Middle frontal gyrus (tissue), 1 donor: Measurements from ENCODE around the gene HYAL3.

Experiments
- DNase-seq: peaks from one replicate; pipeline ENCODE4 v3.0.0-alpha.2; 2015; ENCODE audit warnings: low spot score; ENCODE audit errors: extremely low spot score

Gene HYAL3

DNA sequence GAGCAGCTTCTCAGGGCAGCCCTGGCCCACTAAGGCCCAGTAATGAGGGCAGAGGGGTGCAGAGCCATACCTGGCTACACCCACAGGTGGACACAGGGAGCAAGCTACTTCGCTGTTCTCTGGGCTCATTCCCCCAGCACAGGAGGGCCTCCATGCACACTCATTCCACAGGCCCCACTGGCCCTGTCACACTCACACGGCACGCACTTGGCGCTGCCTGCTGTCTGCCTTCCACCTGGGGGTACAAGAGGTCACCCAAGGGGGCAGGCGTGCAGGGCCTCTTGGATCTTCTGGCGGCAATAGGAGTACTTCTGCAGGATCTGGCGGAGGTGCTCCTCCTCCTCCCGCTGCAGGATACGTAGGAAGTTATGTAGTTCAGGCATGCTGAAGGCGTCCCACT, 31.1 kb upstream of the HYAL3 start:
- DNase-seq: no peak

DNA sequence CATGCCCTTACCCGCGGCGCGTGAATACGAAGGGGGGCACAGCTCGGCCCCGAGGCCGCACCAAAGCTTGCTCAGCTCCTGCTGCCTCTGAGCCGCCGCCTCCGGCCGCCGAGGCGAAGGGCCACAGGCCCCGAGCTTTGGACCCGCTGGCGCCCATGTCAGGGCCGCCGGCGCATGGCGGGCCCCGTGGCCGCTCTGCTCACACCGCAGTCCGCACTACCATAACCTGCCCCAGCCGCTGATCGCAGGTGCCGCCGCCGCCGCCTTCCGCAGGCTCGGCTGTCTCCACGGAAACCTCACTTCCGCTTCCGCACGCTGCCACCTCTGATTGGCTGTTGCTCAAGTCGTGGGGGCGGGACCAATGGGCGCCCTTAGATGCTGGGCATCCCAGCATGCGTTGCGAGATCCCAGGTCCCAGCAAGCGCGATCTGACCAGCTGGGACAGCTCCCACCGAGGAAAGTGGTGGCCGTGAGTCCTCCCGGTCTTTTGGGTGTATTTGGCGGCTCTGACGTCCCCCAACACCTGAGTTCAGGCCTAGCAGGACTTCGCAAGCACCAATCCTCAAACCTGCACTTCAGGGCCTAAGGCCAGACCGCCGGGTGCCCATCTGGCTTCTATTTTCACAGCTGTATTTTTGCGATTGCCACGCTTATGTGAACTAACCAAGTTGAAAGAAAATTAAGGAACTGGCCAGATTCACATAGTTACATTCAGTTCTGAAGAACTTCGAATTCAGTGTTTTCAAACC, 28.9 kb upstream of the HYAL3 start, which contains the start of gene TUSC2:
Gene TUSC2, minus strand, starts transcription at position 281 of the 749 bp plus-strand sequence. Its CDS starts 124 bp downstream, at position 157.
- peak; percentile 97 for DNase-seq

DNA sequence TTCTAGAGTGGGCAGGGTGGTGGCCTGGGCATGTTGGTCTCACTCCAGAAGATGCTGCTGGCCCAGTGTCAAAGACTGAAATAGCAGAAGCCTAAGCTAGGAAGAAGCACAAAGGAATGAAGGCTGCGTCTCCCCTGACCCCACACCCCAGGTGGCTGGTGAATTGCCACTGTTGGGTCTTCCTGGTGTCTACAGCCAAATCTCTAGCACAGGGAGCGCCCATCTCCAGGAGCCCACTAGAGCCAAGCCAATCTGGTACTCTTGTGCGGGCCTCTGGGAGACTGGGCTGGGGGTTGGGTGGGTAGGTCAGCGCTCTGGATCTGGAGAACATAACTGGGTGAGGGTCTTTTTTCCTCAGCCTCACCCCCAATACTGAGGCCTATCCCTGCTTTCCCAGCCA, 27.9 kb upstream of the HYAL3 start:
- DNase-seq: no peak

DNA sequence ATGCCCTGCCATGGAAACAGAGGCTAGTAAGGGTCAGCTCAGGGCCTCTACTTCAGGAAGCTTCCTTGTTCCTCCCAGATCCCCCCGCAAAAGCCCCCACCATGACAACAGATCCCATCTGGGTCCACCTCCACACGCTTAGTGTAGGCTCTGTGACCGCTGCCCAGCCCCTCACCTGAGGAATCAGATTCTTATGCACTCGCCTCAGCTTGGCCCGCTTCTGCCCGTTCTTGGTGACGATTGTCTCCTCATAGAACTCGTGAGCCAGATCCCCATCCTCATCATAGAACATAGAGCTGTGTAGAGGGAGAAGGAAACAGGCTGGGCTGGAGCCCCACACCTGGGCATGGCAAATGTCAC, 27.0 kb upstream of the HYAL3 start:
- no peak for DNase-seq

DNA sequence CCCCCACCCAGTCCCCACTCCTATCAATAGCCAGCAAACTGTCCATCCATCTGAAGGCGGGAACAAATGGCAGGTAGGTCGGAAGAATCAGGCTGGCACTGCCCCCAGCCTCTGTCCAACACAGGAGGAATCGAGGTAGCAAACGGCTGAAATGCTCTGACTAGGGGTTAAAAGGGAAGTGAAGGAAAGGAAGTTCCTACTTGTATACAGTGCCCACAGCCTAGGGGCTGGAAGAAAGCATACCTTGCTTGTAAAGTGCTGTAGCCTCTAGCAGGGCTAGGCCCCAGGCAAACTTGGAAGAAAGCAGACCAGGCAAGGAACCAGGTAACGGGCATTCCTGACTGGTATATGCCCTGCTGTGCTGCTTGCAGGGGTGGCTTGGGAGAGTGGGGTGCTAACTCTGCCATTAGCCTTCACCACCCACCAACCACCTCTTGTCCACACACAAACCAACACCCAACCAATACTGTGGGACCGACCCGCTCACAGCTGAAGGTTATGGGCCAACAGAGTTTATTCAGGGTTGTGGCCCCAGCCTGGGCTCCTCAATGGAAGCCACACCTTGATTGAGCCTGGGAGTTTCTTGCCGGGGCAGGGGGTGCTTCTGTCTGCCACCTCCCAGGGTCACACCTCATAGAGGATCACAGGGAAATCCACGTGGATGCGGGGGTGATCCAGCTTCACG, 26.4 kb upstream of the HYAL3 start:
- DNase-seq: no peak

DNA sequence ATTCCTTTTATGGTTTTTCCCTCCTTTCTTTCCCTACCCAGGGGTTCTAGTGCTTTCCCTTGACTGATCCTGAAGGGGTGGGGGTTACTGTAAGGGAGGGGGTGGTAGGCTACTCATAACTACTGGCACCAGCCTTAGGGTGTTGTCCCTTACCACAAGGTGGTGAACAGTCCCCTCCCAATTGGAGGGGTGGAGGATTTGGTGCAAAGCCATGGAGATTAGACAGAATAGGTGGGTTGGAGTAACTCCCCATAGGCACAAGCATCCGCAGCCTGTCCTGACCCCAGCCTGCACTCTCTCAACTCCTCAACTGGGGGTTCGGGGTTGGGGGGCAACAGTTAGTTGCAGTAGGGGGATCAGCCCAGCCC, 25.9 kb upstream of the HYAL3 start:
- DNase-seq: no peak

DNA sequence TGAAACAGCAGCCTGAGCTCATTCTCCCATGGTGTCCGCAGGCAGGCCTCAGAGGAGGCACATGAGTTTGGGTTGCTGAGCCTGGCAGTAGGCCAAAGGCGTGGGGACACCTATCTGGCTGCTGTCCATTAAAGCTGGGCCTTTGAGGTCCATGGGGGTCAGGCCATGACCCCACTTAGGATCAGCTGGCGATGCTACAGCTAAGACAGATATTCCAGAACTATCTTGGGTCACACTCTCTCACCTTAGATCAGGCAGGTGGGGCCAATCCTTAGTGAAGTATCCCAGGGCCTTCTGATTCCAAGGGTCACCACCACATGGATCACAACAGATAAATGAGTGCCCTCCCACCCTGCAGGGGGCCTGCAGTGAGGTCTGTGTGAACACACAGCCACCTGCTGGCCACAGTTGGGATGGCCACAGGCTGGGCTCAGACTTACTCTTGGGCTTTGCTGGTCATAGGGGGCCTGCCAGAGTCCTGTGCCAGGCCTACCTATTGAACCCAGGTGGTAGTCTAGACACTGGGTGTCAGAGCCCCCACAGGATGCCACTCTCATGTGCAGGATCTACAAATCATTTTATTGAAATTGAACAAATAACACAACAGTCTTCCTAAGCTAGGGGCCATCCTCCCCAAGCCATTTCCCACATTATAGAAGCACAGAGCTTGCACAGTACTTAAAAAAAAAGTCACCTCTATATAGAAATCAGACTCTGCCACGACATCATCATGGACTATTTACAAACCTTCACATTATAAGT, 25.3 kb upstream of the HYAL3 start:
- DNase-seq: no peak

DNA sequence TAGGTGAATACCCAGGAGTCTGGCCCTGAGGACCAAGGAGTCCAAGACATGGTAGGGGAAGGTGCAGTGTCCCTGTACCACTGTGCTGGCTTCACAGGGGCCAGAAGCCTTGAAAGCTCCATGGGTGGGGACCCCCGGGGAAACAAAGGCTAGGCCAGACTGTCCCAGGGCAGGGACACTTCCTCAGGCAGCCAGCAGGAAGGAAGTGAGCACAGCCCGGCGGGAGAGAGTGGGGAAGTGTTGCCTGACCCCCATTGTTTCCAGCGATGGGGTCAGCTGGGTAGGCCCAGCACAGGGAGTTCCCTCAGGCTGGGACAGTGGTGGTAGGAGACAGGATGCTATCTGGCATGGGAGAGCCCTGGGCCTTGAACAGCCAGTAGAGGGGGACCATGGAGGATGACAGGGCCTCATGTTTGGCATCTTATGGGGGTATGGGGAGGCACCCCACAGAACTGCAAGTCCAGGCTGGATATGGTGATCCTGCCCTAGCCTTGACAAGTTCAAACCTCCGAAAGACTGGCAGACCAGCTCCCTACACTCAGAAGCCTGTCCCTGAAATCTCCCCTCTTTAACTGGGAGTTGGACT, 24.5 kb upstream of the HYAL3 start:
- no peak for DNase-seq

DNA sequence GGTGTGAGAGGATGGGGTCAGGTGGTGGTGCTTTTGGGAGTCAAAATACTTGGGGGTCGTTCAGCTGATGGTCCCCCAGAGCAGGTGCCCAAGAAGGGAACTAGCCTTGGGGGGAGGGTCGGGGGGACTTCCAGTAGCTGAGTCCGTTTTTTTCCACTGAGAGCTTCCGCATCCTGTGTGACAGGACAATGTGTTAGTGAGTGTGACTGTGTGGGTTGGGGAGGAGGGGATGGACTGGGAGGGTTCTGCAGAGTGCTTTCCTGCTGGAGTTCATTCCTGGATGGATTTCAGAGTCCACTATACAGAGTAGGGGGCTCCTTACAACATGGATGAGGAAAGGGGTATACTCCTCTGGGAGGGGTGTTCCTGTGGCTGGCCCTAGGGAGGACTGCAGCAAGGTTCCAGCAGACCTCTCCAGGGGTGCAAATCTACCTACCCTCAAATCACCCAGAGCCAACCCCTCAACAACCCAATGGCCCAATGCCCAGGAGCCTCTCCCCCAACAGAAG, 23.9 kb upstream of the HYAL3 start:
- no peak for DNase-seq

DNA sequence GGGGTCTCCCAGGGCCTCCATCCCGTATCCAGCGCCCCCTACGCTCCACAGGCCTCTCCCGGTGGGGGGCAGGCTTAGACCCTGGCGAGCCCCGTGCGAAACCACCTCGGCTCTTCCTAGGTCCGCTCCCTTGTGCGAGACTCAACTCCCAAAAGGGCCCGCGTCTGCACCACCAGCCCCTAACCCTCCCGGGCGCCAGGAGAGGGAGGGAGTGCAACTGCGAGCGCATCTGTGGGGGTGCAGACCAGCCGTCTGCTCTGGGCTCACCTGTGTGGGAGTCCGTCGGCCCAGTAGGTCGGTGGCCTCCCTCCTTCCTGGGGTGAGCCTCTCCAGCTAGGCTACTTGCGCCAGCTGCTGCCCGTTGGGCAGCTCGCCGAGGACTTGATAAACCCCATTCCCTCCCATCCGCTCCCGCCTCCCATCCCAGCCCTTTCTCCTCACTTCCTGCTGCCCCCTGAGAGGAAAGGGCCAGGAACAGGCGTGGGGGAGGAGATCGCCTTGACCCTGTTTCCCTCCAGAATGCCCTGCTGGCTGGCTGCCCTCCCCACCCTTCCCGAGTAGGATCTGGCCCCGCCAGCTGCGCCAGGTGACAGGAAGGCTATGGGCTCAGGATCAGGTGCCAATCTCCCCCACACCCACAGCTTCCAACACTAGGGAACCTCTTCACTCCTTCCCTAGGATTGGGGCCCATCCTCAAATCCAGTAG, 23.3 kb upstream of the HYAL3 start, which contains the start of gene HYAL2:
Gene HYAL2, minus strand, starts transcription at position 360 of the 706 bp plus-strand sequence. CDS start 2,256 bp downstream, outside the sequence.
- no peak for DNase-seq

DNA sequence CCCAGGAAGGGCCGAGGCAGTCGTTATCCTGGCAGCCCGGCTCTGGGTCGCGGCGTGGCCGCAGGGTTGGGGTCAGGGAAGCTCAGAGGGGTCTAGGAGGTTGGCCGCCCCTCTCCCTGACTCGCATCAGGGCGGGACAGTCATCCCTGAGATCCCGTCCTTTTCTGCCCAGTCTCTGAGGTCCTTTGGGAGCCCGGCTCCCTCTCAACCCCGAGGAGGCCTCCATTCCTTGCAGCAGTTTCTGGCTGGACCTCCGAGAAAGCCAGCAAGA, 22.8 kb upstream of the HYAL3 start:
- DNase-seq: no peak

DNA sequence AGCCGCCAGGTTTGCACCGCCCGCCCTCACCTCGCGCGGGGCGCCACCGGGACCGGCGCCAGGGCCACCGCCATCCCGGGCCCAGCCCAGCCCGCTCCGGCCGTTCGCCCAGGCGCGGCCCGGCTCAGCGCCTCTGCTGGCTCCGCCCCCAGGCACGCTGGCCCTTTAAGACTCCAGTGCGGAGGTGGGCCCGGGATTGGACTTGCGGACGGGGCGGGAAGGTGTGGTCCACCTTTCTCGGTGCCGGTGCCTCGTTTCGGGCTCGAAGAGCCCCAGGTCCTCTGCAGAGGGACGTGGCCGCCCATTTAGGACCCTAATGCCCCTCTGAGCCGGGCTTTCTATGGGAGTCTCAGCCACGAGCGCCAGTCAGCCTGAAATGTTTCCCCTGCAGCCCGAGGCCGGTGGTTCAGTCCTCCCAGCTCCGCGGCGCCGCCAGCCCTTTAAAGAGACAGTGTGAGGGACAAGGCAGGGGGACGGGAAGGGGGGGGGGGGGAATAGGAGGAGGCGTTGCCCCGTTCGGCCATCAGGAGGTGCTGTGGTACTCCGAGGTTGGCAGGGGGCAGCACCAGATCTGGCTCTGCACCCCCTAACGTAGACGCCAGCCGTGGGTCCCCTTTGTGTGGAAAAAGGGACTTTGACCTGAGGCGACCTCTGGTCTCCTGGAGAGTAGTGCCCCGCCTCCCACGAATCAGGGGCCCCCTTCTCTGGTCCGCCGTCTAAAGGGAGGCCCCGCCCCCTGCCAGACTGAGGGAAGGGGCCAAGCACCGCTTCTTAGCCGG, 22.3 kb upstream of the HYAL3 start:
- DNase-seq: peak; percentile 81

DNA sequence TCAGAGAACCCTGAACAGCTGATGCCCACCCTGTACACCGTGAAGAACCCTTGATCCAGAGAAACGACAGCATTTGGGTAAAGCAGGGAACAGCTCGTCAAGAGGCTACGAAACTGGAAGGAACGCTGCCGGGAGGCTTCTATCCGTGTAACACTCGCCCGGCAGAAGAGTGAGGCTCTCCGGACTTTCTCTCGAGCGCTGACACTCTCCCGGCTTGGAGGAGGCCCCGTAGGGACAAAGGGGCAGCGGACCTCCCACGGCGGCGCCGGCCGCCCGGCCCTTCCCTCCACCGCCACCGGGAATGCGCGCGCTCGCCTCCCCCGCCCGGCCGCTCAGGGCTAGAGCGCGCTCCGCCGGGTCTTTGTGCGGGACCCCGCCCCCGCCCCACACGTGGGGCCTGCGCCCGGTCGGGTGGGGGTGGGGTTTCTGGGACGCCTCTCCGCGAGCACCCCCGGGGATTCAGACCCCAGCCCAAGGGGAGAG, 21.7 kb upstream of the HYAL3 start:
- peak; percentile 56 for DNase-seq

DNA sequence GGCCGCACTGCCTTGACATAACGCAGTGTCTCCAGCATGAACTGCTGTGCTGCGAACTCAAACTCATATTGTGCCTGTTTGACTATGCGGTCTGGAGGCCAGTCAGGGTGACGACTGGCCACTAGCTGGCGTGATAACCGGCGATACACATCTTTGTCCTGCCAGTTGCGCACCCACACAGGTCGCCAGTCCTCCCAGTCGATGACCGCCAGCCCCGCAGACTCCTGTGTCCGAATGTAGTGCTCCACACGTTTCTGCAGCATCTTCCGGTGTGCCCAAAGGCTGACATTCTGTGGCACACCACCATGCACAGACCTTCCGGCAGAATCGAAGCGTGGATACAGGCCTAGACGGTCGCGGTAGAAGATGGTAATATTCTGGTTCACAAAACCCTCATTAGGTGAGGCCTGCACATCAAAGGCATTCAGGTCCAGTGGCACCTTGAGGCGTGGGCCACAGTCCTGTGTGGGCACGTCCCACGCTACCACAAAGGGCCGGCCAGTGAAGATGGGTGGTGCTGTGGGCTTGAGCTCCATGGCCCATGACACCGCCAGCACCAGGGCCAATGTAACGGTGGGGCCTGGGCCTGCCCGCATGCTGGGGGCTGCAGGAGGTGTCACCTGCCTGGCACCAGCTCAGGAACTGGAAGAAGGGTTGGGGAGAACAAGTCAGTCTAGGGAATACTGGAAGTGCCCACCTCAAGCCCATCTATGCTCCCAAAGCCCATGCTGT, 20.9 kb upstream of the HYAL3 start:
- no peak for DNase-seq

DNA sequence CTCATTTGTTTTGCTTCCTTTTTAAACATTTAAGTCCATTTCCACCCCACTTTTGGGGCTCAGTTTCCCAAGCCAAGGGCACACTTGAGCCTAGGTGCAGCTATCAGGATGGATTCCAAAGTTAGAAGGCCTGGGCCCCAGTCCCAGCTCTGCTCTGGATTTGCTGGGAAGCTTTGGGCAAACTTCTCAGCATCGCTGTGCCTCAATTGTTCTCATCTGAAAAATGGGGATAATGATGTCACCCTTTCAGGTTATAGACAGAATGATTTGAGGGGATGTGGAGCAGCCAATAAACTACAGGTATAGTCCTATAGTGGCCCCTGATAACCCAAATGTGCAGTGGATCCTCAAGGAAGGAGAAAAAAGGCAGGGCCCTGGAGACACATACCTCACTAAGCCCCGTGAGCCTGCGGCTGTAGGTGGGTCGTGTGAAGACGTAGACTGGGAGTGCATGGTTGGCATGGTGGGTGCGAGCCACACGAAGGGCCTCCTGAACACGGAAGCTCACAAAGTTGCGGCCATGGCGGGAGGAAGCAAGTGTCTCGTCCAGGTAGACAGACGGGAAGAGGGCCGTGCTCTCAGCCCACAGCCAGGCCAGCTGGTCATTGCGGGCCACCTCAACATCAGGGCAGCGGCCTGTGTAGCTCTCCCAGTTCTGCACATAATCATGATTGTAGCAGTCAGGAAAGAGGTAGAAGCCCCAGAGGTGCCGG, 20.1 kb upstream of the HYAL3 start:
- no peak for DNase-seq

DNA sequence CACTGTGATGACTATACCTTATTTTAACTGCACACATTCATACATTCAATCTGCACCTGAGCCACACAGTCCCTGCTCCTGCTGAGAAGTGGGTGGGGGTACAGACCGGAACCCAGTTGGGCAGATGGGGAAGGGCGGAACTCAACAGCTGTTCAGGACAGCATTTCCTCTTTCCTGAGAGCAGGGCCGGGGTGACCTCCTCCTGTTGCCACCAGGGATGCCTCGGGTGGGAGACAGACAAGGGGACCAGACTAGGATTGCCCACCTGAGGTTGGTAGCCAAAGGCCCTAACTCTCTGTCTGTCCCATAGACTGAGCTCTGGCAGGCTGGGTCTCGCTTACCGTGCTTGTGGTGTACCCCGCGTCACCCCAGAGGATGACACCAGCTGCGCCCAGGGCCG, 19.4 kb upstream of the HYAL3 start:
- DNase-seq: no peak

DNA sequence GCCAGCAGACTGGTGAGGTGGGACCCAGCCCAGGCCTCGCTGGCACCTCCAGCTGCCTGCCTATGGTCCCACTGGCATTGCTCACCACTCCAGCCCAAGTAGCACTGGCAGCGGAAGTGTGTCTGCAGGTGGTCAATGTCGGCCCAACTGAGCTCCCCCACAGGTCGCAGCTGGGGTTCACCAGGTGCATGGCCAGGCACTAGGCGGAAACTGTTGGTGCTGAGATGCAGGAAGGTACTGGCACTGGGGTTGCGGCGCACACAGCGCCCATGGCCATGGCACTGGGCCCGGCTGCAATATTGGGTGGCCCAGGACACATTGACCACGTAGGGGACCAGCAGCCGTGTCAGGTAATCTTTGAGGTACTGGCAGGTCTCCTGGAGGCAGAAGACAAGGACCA, 19.0 kb upstream of the HYAL3 start:
- DNase-seq: no peak

DNA sequence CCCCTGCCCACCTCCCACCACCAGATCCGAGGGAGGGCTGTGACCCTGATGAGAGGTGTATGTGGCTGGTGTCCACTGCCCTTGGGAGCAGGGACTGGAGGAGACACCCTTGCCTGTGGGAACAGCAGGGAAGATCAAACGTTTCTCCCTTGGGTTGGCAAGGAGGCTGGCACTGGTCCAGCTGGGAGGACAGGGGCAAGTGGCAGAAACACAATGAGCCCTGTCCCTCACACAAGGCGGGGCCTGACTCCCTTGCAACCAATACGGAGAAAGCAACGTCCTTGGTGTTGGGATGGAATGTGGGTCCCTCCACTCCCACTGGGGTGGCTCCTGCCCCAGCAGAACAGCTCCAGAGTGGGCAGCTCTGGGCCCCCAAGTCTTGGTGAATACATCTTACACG, 18.1 kb upstream of the HYAL3 start:
- no peak for DNase-seq

DNA sequence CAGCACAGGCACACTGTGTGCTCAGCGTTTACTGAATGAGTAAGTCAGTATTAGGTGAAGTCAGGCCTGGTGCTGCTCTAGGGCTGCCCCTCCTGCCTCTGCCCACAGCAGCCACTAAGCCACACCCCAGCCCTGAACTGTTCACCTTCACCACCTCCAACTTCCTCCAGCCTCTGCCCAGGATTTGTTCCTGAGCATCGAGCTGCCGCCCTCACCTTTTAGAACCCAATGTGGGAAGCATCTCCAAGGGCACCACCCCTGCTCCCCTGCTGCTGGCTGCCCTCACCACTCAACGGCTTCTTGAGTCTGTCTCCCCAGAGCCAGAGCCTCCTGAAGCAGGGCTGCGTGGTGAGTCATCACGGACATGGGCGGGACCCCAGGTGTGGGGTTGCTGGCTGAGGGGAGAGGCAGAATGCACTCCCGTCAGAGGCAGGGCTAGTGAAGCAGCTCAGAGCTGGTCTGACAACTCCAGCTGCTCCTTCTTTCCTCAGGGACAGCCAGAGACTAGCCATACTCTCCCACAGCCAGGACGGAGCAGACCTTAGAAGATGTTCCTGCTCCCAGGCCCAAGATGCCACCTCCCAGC, 17.5 kb upstream of the HYAL3 start:
- no peak for DNase-seq
